Subcutaneous abdominal adipose tissue (tissue), 5 donors: ENCODE measurements around the gene EDEM1.

Experiments
- H3K27ac ChIP-seq: one replicate; pipeline ENCODE4 v1.7.0; 2013; ENCODE audit warnings: low read depth, mild to moderate bottlenecking, inconsistent platforms, low read length, moderate library complexity
- H3K27me3 ChIP-seq, 5 donors: one replicate each; pipeline ENCODE4 v1.7.0; 2013; ENCODE audit warnings: low read length in 5 of 5, inconsistent platforms in 1 of 5; ENCODE audit not compliant: control insufficient read depth in 5 of 5, insufficient read depth in 4 of 5
- H3K36me3 ChIP-seq, 5 donors: one replicate each; pipeline ENCODE4 v1.7.0; 2013; ENCODE audit warnings: low read length in 5 of 5; ENCODE audit not compliant: control insufficient read depth in 5 of 5, insufficient read depth in 5 of 5
- H3K4me1 ChIP-seq, 5 donors: one replicate each; pipeline ENCODE4 v1.7.0; 2013; ENCODE audit warnings: low read length in 5 of 5, mild to moderate bottlenecking in 3 of 5, moderate library complexity in 1 of 5; ENCODE audit not compliant: control insufficient read depth in 5 of 5, insufficient read depth in 5 of 5
- H3K4me3 ChIP-seq, 5 donors: one replicate each; pipeline ENCODE4 v1.7.0; 2013; ENCODE audit warnings: low read length in 5 of 5, low read depth in 1 of 5
- H3K9ac ChIP-seq, 5 donors: one replicate each; pipeline ENCODE4 v1.7.0; 2013; ENCODE audit warnings: low read length in 5 of 5, mild to moderate bottlenecking in 4 of 5, moderate library complexity in 3 of 5
- H3K9me3 ChIP-seq, 5 donors: one replicate each; pipeline ENCODE4 v1.7.0; 2013; ENCODE audit warnings: low read length in 5 of 5; ENCODE audit not compliant: control insufficient read depth in 5 of 5
- donor health status: healthy.
- donor health status: healthy.
- donor health status: healthy.
- donor health status: healthy.
- donor health status: healthy.

The EDEM1 gene

DNA sequence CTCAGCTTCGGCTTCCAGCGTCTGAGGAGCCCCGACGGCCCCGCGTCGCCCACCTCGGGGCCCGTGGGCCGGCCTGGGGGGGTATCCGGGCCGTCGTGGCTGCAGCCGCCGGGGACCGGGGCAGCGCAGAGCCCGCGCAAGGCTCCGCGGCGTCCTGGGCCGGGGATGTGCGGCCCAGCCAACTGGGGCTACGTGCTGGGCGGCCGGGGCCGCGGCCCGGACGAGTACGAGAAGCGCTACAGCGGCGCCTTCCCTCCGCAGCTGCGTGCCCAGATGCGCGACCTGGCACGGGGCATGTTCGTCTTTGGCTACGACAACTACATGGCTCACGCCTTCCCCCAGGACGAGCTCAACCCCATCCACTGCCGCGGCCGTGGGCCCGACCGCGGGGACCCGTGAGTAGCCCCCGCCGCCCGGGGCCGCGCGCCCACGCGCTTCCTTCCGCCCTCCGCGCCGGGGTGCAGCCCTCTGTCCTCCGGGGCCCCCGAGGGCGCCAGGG lies 462 bp downstream of the EDEM1 start:
- Histone ChIP-seq H3K4me1 (peaks cover 5 to 35% (median 32%) of the 10 kb centered on the region in 5 donors), H3K9ac (peak overlapping the region; percentile 56 to 96 (median 93)), H3K36me3 (peaks cover 0 to 3% (median 0%) of the 10 kb centered on the region in 5 donors), H3K9me3 (no peaks in the 10 kb centered on the region), H3K27me3 (no peaks in the 10 kb centered on the region), H3K27ac (peak overlapping the region; percentile 90), H3K4me3 (peak overlapping the region; percentile 35 to 96 (median 95))

GRCh38 chr3:5188419-5189221 lies 1.1 kb downstream of the EDEM1 start:
- H3K9me3 ChIP-seq, result no peaks in the 10 kb centered on the region
- H3K4me1 ChIP-seq, result peaks cover 5 to 35% (median 33%) of the 10 kb centered on the region in 5 donors
- no peaks in the 10 kb centered on the region for H3K27me3 ChIP-seq
- H3K36me3 ChIP-seq, result no peaks in the 10 kb centered on the region
- H3K27ac ChIP-seq, result peak overlapping the region; percentile 90
- H3K4me3 ChIP-seq, result peak overlapping the region; percentile 86 to 96 (median 95)
- peak overlapping the region; percentile 68 to 96 (median 93) for H3K9ac ChIP-seq

DNA sequence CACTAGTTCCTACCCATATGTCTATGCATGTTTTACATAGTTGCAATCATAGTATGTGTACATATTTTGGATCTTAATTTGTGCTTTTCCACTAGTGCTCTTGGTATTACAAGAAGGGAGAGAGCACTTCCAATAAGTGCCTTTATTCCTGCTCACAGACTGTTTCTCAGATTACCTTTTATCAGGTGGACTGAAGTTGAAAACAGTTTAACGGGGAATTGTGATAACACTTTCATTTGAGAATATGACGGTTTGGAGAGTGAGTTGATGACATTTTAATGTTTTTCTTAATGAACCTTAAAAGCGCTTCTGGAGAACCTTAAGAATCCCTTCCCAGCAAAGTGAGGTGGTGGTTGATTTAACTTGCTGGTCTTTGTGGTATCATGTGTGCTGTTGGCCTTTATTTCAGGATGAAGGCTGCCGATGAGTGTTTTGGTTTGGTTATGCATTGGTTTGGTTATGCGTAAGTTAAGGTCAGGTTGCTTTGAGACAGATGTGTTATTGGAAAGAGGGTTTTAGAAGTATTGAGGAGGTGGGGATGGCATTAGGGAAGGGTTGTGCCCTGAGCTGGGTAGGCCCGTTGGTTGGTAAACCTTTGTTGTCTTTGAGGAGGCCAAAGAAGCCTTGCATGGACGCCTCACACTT lies 2.8 kb downstream of the EDEM1 start:
- Histone ChIP-seq H3K9me3 (no peaks in the 10 kb centered on the region), H3K4me3 (peak overlapping the region in 1 of 5 donors; percentile 28), H3K36me3 (peaks cover 0 to 3% (median 0%) of the 10 kb centered on the region in 5 donors), H3K27me3 (no peaks in the 10 kb centered on the region), H3K27ac (no peak overlapping the region), H3K4me1 (peaks cover 5 to 35% (median 33%) of the 10 kb centered on the region in 5 donors), H3K9ac (peak overlapping the region in 1 of 5 donors; percentile 35)

- Histone ChIP-seq H3K36me3 (peaks cover 0 to 3% (median 0%) of the 10 kb centered on the region in 5 donors), H3K9ac (no peak overlapping the region), H3K27ac (no peak overlapping the region), H3K9me3 (no peaks in the 10 kb centered on the region), H3K27me3 (no peaks in the 10 kb centered on the region), H3K4me3 (no peak overlapping the region), H3K4me1 (peaks cover 4 to 37% (median 33%) of the 10 kb centered on the region in 5 donors)
Observed at GRCh38 chr3:5191555-5192304, 4.2 kb downstream of the EDEM1 start.

- peaks cover 0 to 3% (median 0%) of the 10 kb centered on the region in 5 donors for H3K36me3 ChIP-seq
- no peaks in the 10 kb centered on the region for H3K27me3 ChIP-seq
- no peak overlapping the region for H3K27ac ChIP-seq
- no peak overlapping the region for H3K4me3 ChIP-seq
- no peaks in the 10 kb centered on the region for H3K9me3 ChIP-seq
- H3K4me1 ChIP-seq, result peaks cover 4 to 43% (median 40%) of the 10 kb centered on the region in 5 donors
- H3K9ac ChIP-seq, result peak overlapping the region in 1 of 5 donors; percentile 22
Observed at GRCh38 chr3:5192571-5193365, 5.3 kb downstream of the EDEM1 start.

DNA sequence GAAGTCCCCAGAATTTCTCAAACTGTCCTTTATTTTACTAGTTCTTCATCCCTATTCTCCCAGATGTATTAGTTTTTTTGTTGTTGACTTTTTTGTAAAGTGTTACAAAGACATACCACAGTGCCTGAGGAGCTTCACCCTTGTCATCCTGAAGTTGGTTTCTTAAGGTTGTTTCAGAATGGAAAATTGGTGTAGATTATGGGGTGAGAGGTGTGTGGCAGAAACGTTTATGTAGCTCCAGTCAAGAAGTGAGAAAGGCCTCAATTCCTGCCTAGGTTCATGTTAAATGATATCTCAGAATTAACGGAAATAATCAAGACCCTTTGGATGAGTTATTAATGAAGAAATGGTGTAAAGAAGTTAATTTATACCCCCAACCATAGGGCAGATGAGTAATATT lies 6.8 kb downstream of the EDEM1 start:
- no peak overlapping the region for H3K4me3 ChIP-seq
- H3K4me1 ChIP-seq, result peaks cover 0 to 44% (median 31%) of the 10 kb centered on the region in 5 donors
- no peaks in the 10 kb centered on the region for H3K27me3 ChIP-seq
- no peak overlapping the region for H3K9ac ChIP-seq
- H3K9me3 ChIP-seq, result no peaks in the 10 kb centered on the region
- peak overlapping the region; percentile 21 for H3K27ac ChIP-seq
- H3K36me3 ChIP-seq, result peaks cover 0 to 3% (median 2%) of the 10 kb centered on the region in 5 donors

- peak overlapping the region; percentile 21 for H3K27ac ChIP-seq
- peaks cover 0 to 9% (median 7%) of the 10 kb centered on the region in 5 donors for H3K36me3 ChIP-seq
- H3K27me3 ChIP-seq, result no peaks in the 10 kb centered on the region
- H3K4me3 ChIP-seq, result no peak overlapping the region
- no peaks in the 10 kb centered on the region for H3K9me3 ChIP-seq
- H3K9ac ChIP-seq, result no peak overlapping the region
- H3K4me1 ChIP-seq, result peaks cover 0 to 43% (median 30%) of the 10 kb centered on the region in 5 donors
Observed at GRCh38 chr3:5194801-5195509, 7.4 kb downstream of the EDEM1 start.

GRCh38 chr3:5195605-5196004 lies 8.1 kb downstream of the EDEM1 start:
- peak overlapping the region; percentile 21 for H3K27ac ChIP-seq
- H3K36me3 ChIP-seq, result peaks cover 0 to 13% (median 10%) of the 10 kb centered on the region in 5 donors
- H3K27me3 ChIP-seq, result no peaks in the 10 kb centered on the region
- H3K9me3 ChIP-seq, result no peaks in the 10 kb centered on the region
- peak overlapping the region in 1 of 5 donors; percentile 10 for H3K9ac ChIP-seq
- peaks cover 0 to 37% (median 24%) of the 10 kb centered on the region in 5 donors for H3K4me1 ChIP-seq
- no peak overlapping the region for H3K4me3 ChIP-seq
